Activated CD4-positive, alpha-beta T cell treated with anti-CD3 and anti-CD28 coated beads, Interleukin-2, amount 50 U/mL, for 16 hours (primary cell): Measurements from ENCODE around the gene MCM5.
A peak's percentile ranks its signal among the peaks of the same experiment; 100 is the strongest.

Experiments
- DNase-seq: peaks from one replicate; pipeline ENCODE4 v3.0.0-alpha.2; 2020

MCM5 gene

DNA sequence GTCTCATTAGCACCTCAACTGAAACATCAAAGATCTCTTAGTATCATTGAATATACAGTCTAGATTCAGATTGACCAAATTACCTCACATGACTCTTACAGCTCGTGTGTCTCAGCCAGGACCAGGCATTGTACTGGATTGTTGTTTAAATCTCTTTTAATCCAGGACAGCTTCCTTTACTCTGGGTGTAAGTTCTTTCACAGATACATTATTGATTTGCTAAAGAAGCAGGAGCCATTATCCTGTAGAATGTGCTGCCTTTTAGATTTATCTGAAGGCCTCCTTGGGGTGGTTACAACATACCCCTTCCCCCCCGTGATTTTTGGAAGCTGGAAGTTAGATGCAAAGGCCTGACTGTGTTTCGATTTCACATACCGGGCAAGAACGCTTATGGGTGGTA lies 4.2 kb downstream of the MCM5 start:
- DNase-seq = no peak

- DNase-seq = no peak
Measured at GRCh38 chr22:35406443-35406842, 6.5 kb downstream of the MCM5 start.

DNA sequence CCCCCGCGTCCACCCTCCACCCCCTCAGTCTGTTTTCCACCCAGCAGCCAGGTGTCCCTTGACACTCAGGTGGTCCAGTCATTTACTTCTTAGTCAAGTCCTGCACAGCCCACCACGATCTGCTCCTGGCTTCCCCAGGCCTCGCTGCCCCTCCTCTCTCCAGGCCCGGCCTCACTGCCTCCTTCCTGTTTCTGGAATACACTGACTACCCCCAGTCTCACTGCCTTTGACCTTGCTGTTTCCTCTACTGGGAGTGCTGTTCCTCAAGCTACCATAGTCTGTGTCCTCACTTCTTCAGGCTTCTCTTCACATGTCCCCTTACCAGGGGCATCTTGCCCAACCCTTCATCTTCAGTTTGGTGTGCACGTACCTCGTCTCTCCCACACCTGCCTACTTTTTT lies 7.4 kb downstream of the MCM5 start:
- no peak for DNase-seq

GRCh38 chr22:35409783-35410662 lies 10.1 kb downstream of the MCM5 start:
- DNase-seq = no peak

DNA sequence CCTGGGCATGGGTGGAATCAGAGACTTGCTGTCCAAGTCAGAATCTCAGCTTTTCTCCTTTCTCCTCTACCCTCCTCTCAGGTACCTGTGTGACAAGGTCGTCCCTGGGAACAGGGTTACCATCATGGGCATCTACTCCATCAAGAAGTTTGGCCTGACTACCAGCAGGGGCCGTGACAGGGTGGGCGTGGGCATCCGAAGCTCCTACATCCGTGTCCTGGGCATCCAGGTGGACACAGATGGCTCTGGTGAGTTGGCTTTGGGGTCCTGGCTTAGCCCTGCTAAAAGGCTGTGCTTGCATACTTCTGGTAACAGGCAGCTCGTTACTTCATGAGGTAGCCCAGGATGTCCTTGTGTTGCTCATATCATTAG lies 10.7 kb downstream of the MCM5 start:
- no peak for DNase-seq

DNA sequence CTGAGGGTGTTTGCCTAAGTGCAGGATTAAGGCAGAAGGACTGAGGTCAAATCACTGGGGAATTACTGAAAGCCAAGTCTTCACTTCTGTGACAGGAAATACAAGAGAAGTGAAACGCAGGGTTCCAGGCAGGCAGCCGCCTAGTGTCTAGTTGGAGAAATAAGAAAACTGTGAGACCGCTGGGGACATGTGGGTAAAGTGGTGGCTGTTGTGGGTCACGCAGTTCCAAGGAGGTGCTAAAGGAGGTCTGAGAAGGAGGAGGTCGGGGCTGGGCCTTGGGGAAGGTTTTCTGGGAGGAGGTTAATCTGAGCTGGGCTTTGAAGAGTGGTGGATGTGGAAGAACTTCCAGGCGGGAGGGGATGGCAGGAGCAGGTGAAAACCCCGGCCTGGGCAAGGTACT lies 11.2 kb downstream of the MCM5 start:
- DNase-seq = no peak

GRCh38 chr22:35413624-35414023 lies 13.7 kb downstream of the MCM5 start:
- DNase-seq = no peak

DNA sequence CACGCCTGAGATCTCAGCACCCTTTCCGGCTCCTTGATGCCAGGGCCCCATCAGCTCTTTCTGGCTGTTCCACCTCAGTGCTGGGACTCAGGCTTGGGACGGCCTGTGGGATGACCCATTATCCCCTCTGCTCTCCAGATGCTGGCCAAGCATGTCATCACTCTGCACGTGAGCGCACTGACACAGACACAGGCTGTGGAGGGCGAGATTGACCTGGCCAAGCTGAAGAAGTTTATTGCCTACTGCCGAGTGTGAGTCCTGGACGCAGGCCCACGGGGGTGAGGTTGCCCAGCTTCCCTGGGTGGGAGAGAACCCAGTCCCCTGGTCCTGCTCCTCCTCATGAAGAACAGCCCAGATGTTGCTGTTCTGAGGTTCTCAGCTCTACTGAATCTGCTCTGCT lies 17.7 kb downstream of the MCM5 start:
- no peak for DNase-seq

DNA sequence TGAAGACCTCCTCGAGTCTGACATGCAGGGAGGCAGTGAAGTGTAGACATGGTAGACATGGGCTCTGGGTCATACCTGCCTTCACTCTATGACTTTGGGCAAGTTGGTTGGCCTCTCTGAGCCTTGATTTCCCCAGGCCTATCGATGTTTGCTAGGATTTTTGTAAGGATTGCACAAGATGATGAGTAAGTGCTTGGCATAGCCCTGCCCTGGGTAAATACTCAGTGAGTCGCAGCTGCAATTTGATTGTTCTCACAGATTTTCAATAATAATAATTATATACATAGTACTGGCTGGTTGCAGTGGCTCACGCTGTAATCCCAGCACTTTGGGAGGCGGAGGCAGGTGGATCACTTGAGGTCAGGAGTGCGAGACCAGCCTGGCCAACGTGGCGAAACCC lies 18.1 kb downstream of the MCM5 start:
- DNase-seq = no peak

- DNase-seq = no peak
Measured at GRCh38 chr22:35418731-35419130, 18.8 kb downstream of the MCM5 start.

- DNase-seq = no peak
Measured at GRCh38 chr22:35419756-35420155, 19.8 kb downstream of the MCM5 start.

DNA sequence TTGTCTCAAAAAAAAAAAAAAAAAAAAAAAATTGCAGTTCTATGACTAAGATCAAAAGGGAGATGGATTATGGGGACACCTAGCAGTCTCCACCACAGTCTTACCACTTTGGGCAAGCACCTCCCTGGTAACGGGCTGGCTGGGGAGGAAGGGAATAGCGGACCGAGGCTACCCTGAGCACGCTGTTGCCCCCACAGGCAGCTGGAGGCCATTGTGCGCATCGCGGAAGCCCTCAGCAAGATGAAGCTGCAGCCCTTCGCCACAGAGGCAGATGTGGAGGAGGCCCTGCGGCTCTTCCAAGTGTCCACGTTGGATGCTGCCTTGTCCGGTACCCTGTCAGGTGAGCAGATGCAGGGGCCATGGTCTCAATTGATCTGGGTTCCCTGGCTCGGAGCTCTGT lies 21.2 kb downstream of the MCM5 start:
- DNase-seq = no peak

GRCh38 chr22:35422145-35422544 lies 22.2 kb downstream of the MCM5 start:
- no peak for DNase-seq

DNA sequence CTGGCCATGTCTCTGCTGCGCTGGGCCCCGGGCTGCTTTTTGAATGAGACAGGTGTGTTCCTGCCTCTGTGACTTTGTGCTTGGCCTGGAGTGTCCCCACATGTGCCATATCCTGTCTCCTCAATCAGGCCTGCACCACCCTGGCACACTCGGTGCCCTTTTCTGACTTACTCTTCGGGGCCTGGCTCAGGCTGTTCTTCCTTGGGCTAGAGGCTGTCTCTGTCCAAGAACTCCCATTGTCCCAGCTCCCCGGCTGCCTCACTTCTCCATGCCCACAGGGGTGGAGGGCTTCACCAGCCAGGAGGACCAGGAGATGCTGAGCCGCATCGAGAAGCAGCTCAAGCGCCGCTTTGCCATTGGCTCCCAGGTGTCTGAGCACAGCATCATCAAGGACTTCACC lies 23.0 kb downstream of the MCM5 start:
- DNase-seq = no peak

DNA sequence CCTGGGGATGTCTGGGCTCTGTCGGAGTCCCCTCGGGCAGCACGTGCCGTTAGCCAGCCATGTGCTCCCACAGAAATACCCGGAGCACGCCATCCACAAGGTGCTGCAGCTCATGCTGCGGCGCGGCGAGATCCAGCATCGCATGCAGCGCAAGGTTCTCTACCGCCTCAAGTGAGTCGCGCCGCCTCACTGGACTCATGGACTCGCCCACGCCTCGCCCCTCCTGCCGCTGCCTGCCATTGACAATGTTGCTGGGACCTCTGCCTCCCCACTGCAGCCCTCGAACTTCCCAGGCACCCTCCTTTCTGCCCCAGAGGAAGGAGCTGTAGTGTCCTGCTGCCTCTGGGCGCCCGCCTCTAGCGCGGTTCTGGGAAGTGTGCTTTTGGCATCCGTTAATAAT lies 24.1 kb downstream of the MCM5 start:
- no peak for DNase-seq

DNA sequence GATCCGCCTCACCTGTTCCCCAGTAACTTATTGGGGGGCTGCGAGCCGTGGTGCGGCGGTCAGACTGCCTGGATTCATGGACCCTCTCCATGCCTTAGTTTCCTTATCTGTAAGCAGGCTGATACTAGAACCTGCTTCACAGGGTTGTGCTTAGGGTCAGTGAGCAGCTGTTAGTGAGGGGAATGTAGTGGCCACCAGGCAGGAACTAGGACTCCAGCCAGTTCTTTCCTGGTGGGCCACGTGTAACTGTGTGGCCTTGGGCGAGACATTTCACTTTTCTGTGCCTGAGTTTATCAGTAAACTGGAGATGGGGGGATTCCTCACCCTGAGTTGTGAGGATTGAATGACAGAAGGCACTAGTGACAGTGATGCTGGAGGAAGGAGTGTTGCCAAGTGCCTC lies 24.8 kb downstream of the MCM5 start:
- no peak for DNase-seq

DNA sequence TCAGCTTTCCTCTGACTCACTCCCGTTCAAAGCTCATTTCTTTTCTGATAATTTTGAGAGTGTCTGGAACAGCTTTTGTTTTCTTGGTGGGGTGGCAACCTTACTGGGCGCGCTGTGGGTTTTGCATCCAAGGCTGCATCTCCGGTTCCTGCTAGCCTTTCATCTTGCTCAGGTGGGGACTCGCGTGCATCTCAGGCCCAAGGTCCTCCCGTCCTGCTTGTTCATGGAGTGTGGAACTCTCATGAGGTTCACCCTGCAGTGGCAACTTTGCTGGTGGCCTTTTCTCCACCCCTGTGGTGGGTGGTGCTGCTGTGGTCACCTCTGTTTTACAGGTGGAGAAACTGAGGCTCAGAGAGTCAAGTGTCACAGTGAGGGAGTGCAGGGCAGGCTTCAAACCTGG lies 25.6 kb downstream of the MCM5 start:
- no peak for DNase-seq

GRCh38 chr22:35425971-35426800 lies 26.2 kb downstream of the MCM5 start:
- no peak for DNase-seq

GRCh38 chr22:35426801-35427140 lies 26.8 kb downstream of the MCM5 start:
- no peak for DNase-seq

DNA sequence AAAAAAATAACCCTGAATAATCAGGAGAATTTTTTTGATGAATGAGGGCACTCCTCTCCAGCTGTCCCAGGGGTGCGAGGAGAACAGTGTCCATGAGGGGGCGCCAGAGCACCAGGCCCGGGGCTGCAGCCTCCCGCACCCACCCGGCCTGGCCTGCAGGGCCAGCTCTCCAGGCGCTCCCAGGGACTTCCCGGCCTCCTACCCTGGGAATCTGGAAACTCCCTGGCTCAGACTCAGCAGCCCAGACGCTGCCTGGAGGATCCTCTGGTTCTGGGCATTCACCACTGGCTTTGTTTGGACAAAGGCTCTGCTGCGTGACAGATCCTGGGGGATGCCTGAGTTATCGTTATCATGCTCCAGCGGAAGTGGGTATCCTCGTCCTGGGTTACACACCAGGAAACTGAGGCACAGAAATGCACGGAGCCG lies 31.0 kb downstream of the MCM5 start:
- DNase-seq = peak; percentile 59

DNA sequence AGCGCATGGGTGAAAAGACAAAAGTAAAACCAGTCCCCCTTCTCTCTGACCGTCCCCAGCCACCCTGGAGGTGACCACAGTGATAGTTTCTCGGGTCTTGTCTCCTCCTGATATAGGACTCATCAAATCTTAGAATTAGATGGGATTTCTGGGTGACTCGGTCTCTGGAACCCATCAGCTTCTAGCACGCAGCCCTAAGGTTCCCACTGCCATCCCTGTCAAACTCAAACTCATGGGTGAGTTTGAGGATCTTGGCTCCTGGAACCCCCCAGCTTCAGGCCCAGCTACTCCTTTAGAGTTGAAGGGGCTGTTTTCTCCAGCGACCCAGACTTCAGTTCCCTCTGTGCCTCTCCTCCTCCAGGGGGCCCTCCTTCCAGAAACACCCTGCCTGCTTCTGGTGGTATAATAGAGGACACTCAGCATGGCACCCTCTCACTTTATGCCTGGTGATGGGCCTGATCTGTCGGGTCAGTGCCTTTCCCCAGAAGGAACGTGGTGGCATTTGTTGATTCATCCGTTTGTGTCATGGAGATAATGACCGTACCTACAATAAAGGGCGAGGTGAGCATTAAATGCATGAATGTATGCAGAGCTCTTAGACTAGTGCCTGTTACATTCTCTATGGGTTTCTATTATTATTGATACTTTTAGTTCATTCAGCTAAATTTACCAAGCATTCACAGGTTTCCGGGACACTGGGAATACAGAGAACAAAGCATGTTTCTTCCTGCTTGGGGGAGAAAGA lies 31.7 kb downstream of the MCM5 start:
- no peak for DNase-seq

DNA sequence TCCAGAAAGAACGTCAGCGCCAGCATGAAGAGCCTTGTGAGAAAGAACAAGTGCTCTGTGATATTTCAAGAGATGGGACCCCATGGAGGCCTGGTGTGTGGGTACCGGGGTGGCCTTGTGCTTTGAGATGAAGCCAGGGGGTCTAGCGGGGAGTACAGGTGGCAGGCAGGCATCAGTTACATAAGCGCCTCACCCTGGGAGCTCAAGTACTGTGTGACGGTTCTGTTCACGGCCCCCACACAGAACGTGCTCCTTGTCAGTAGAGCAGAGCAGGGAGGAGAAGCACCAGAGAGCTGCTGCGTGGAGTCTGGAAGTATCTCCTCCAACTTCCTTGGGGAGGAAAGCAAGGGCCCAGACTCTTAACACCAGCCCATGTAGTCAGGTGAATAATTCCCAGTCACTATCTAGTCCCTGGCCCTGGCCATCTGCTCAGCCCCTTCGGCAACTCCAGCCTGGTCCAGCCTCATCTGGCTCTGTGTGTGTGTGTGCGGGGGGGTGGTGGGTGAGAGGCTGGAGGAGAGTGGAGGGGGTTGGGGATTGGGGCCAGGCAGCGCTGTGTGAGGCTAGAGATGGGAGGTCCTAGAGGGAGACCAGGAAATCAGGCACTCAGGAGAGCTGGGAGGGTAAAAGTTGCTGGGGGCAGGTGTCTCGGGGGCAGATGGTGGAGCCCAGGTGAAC lies 32.4 kb downstream of the MCM5 start:
- DNase-seq = no peak

- no peak for DNase-seq
Measured at GRCh38 chr22:35434061-35434710, 34.2 kb downstream of the MCM5 start.
